ENCODE data around the gene SCFD1.

SCFD1 gene

GRCh38 chr14:30691751-30692398, 69.8 kb downstream of the SCFD1 start:
- H3K4me3 ChIP-seq (ENCODE audit: low read length), result no peak overlapping the region
- DNase-seq (ENCODE audit: low read depth), result no peak
- TF ChIP-seq CTCF (conservative IDR thresholded peaks at IDR 0.05; ENCODE audit: low read length), result no peak

- DNase-seq (ENCODE audit: low read depth), result no peak
- no peak overlapping the region for H3K4me3 ChIP-seq (ENCODE audit: low read length)
- no peak for TF ChIP-seq CTCF (conservative IDR thresholded peaks at IDR 0.05; ENCODE audit: low read length)
These were observed 70.5 kb downstream of the SCFD1 start for GRCh38 chr14:30692669-30693068.

DNA sequence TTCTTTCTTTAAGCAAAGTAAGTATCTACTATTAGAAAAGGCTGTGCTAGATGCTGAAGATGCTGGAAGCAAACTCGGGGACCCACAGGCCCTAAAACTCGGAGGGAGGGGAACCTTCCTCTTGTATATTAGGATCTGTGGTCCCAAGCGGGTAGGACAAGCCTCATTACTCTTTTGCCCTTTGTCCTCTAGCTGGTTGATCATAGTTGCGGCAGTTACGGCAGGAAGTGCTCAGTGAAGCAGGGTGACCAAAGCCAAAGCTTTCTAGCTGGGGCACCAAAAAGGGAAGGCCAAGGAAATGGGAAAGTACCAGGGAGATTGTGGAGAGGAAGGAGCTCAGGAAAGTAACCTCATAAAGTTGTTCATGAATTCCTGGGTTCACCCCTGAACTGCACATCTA, 76.3 kb downstream of the SCFD1 start:
- no peak for DNase-seq (ENCODE audit: low read depth)
- no peak for TF ChIP-seq CTCF (conservative IDR thresholded peaks at IDR 0.05; ENCODE audit: low read length)
- H3K4me3 ChIP-seq (ENCODE audit: low read length), result no peak overlapping the region

- no peak overlapping the region for H3K4me3 ChIP-seq (ENCODE audit: low read length)
- no peak for DNase-seq (ENCODE audit: low read depth)
- TF ChIP-seq CTCF (conservative IDR thresholded peaks at IDR 0.05; ENCODE audit: low read length), result no peak
These were observed 84.6 kb downstream of the SCFD1 start for GRCh38 chr14:30706704-30707103.

DNA sequence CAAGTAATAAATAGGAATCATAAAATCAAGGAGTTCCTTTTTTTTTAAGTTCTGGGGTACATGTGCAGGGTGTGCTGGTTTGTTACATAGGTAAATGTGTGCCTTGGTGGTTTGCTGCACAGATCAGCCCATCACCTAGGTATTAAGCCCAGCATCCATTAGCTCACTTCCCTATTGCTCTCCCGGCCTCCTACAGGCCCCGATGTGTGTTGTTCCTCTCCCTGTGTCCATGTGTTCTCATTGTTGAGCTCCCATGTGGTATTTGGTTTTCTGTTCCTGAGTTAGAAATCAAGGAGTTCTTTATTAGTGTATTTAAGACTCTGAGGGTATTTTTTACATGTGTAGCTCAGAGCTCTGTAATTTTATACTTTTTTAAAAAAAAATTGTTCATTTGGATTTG, 86.0 kb downstream of the SCFD1 start:
- no peak for DNase-seq (ENCODE audit: low read depth)
- TF ChIP-seq CTCF (conservative IDR thresholded peaks at IDR 0.05; ENCODE audit: low read length), result no peak
- H3K4me3 ChIP-seq (ENCODE audit: low read length), result no peak overlapping the region

- DNase-seq (ENCODE audit: low read depth), result no peak
- H3K4me3 ChIP-seq (ENCODE audit: low read length), result no peak overlapping the region
- no peak for TF ChIP-seq CTCF (conservative IDR thresholded peaks at IDR 0.05; ENCODE audit: low read length)
These were observed 87.1 kb downstream of the SCFD1 start for GRCh38 chr14:30709201-30709600.

- peak; percentile 49 for DNase-seq (ENCODE audit: low read depth)
- no peak for TF ChIP-seq CTCF (conservative IDR thresholded peaks at IDR 0.05; ENCODE audit: low read length)
- no peak overlapping the region for H3K4me3 ChIP-seq (ENCODE audit: low read length)
These were observed 88.8 kb downstream of the SCFD1 start for GRCh38 chr14:30710876-30711275.

Data from AG10803 (cell line).